GM19025 (cell line): ENCODE measurements around the gene CCDC17.

Experiments
- ATAC-seq: cut with Tn5 transposase; IDR thresholded peaks from one replicate; pipeline ENCODE4 v1.9.1; 2021; ENCODE audit warnings: mild to moderate bottlenecking, low read depth, moderate library complexity; ENCODE audit not compliant: unreplicated experiment

Gene CCDC17

DNA sequence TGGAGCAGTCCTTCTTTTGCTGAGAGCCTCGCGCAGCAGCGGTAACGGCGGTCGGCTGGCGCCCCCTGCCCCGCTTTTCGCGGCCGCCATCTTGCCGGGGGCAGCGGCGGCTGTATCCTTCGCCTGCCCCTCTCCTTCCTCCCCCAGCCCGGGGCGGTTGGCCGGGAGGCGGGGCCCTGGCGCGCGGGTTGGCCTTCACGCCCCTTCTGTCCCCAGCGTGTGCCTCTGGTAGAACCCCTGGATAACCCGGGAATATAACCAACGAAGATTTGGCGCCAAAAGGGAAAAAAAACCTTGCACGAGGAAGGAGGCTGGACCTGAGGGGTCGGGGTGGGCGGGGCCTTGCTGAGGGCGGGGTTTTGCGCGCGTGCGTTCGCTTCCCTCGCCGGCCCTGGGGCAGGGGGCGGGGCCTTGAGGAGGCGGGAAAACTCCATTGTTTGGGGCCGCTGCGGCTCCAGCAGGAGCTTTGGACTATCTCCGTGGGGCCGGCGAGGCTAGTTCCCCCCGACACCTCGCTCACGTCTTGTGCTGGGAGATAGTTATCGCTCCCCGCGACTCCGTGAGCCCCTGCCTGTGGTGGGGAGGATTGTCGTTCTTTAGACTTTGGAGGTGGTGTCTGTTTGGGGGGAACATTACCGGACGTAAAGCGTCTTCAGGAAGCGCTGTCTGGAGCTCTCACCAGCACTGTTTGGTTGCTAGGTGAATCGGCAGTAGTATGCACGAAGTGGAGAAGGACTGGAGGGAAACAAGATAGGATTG, 39.3 kb downstream of the CCDC17 start:
- peak; percentile 21 for ATAC-seq

DNA sequence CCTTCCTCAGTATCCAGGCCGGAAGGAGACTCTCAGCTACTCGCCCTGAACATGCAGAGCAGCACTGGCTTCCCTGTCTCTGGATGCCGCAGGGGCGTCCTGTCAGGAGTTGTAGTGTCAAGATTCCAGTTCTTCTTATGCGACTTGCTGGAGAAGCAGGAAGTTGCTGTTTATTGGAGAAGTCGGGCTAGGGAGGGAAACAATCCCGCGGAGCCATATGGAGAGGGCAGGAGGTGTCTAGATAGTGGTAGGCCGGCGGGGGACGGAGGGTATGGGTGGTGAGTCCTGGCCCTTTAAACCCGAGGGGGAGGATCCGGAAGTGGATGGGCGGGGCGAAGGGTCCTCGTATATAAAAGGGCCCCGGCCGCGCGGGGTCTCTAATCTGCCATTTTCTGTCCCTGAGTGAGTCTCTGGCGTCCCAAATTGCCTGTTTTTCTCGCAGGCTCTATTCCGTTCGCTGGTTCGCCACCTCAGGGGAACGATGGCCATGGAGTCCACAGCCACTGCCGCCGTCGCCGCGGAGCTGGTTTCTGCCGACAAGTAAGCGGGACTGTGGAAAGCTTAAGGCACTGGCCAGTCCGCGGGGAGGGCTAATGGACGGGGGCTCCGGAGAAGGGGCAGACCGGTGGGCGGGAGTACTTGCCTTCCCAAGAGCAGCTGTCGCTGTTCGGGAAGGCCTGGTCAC, 40.0 kb downstream of the CCDC17 start, which contains the start of gene NASP:
TSS of gene NASP (plus strand) at position 376 of the 685 bp plus-strand sequence. CDS start at position 482, 106 bp downstream.
- peak; percentile 32 for ATAC-seq

DNA sequence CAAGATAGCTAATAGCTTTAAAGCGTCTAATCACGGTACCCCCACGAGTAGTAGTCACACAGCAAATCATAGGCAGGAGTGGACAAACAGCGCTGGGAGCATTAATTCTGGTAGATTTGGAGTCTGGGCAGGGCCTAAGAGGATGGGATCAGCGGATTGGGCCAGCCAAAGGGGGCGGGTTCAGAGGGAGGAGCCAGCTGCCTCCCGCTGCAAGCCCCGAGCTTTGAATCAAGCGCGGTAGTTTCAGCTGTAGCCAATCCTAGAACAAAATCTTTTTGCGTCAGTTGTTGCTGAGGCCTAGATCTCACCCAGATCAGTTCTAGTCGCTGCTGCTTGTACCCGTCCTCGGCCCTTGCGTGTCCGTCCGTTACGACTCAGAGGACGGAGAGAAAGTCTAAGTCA, 40.6 kb downstream of the CCDC17 start:
- ATAC-seq: peak; percentile 73

DNA sequence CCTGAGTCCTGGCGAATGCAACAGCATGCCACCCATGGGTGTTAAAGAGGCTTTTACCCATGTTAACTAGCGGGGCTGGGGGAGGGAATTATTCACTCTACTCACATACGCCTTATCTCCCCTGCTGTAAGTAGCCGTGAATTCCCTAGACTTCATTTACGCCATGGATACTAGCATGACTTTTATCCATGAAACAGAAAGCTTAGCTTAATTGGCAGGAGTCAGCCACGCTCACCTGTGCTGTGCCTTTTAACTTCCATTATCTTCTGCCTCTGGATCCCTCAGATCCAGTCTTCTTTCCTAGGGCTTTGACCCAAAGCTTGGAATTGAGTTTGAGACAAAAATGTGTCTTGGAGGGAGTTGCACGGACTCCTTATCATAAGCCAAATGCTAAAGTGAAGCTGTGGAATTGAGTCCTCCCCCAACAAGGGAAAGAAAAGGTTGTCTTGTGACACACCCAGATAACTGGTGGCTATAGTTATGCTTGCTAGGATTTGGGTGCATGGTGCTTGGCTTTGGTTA, 49.7 kb downstream of the CCDC17 start:
- no peak for ATAC-seq

DNA sequence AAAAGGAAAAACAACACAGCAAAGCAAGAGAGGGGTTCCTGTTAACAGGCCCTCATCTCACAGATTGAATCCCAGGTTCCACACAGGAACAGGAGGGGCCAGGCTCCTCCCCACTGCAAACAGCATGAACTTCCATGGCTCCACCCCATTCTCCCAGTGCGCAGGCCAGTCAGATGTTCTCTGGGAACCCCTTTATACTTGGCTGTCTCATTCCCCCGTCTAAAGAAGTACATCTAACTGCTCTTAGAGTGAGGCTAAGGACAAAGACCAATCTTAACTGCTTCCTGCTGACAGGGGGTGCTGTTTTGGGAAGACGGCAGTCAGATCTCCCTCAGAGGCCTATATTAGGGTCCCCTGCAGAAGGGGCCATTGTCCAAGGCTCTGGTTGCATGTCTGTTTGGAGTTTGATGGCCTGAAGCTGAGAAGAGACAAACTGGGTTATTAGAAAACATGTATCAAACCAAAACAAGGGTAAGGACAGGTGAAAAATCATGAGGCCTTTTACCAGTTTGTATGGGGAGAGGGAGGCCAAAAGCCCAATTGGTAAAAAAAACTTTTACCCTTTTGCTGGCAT, 50.5 kb downstream of the CCDC17 start:
- no peak for ATAC-seq

DNA sequence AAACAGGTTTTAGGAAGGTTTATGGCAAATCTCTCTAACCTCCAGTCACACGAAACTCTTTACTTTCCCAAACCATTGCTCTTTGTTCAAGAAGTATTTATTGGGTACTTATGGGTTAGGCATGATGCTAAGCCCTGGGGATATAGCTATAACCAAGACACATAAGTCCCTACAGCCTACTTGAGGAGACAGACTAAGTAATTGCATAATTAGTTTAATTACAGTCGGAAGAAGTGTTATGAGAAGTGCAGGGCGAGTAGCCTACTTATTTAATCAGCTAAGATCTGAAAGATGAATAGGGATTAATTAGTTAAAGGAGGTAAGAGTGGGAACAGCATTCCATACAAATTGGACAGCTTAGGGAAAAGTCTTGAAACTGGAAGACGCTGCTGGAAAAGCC, 53.2 kb downstream of the CCDC17 start:
- ATAC-seq: no peak
